Measurements from ENCODE around the gene ETNK1.
"Not testable (repeated sequence)": the region's sequence is repeated elsewhere in the genome, so short reads cannot be mapped to it uniquely, and the experiment has no call there.

Gene ETNK1

DNA sequence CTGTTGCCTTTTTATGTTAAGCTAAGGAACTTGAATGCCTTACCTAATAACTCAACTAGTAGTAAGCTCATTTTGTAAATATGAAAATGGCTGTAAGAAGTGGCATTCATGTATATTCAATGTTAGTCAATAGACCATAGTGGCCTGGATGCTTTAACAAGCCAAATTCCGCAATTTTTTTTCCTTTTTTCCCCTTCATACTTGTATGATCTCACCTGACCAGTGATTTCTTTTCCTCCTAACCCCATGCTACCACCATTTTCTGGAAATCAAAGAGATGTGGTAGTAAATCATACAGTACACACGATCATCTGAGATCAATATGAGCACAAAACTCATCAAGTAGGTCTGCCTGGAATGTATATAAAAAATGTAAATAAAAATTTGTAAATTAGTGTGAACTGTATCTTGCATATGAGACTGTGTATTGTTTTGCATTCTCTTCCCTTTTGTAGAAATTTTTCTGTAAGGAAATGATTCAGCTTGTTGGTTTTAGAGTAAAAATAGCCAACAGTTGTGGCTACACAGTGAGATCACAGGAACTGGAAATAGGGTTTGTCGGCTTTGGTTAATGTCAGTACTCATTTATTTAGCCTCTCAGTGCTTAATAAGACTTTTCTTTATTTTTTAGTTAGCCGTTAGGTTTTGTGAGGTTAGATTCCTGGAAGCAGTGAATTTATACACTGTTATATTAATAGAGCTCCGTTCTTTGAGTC lies 62.5 kb downstream of the ETNK1 start:
- DNase-seq (ENCODE audit: low read depth) = no peak

DNA sequence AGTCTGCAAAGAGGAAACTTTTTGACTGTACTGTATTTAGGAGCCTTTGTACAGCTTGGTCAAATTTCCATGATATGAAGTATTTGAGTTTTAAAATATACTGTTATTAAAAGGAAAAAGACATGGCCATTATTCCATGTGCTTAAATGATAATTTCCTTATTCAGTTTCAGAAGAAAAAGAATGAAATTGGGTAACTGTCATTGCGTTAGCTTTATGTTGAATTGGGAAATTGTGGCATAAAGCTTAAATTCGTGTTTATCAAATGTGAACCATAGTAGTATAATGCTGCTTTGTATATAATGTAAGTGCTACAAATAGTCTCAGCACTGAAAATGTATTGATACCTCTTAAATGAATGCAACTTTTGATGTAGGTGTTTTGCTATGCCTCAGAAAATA lies 64.9 kb downstream of the ETNK1 start:
- DNase-seq (ENCODE audit: low read depth) = no peak

DNA sequence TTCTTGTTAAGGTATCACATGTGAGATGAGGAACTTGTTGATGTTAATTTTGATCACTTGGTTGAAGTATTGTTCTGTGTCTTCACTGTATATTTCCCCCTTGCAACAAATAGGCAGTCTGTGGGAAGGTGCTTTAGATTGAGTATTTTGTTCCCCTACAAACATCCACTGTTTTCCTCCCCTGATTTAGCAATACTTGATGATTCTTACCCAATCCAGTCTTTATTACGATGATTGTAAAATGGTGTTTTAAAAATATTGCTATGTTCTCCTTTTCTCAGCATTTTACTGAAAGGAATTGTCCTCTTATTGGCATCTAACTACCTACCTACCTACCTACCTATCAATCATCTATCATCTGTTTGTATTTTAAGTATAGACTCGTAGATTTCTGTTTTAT lies 66.3 kb downstream of the ETNK1 start:
- DNase-seq (ENCODE audit: low read depth) = no peak

DNA sequence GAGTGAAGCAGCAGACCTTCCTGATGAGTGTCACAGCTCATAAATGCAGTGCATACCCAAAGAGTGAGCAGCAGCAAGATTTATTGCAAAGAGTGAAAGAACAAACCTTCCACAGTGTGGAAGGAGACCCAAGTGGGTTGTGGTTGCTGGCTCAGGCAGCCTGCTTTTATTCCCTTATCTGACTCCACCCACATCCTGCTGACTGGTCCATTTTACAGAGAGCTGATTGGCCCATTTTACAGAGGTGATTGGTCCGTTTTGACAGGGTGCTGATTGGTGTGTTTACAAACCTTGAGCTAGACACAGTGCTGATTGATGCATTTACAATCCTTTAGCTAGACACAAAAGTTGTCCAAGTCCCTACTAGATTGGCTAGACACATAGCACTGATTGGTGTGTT lies 67.5 kb downstream of the ETNK1 start:
- not testable (repeated sequence) for DNase-seq (ENCODE audit: low read depth)

- no peak for DNase-seq (ENCODE audit: low read depth)
Measured at GRCh38 chr12:22692964-22693555, 68.1 kb downstream of the ETNK1 start.

DNA sequence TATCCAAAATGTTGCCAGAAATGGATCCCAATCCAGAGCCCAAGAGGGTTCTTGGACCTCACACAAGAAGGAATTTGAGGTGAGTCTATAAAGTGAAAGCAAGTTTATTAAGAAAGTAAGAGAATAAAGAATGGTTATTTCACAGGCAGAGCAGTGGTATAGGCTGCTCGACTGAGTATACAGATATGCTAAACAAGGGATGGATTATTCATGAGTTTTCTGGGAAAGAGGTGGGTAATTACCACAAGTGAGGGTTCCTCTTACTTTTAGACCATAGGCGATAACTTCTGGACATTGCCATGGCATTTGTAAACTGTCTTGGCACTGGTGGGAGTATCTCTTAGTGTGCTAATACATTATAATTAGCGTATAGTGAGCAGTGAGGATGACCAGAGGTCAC lies 73.6 kb downstream of the ETNK1 start:
- DNase-seq (ENCODE audit: low read depth) = no peak

DNA sequence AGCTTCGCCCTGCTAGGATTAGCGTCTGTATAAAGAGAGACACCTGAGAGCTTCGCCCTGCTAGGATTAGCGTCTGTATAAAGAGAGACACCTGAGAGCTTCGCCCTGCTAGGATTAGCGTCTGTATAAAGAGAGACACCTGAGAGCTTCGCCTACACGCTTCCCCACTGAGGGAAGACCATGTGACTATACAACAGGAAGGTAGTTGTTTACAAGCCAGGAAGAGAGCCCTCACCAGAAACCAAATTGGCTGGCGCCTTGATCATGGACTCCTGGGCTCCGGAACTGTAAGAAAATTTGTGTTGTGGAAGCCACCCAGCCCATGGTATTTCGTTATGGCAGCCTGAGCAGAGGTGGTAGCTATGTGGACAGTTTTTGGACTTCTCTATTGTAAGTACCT lies 74.7 kb downstream of the ETNK1 start:
- DNase-seq (ENCODE audit: low read depth) = not testable (repeated sequence)

- DNase-seq (ENCODE audit: low read depth) = no peak
Measured at GRCh38 chr12:22700106-22700505, 75.1 kb downstream of the ETNK1 start.

GRCh38 chr12:22701216-22701809 lies 76.3 kb downstream of the ETNK1 start:
- not testable (repeated sequence) for DNase-seq (ENCODE audit: low read depth)

DNA sequence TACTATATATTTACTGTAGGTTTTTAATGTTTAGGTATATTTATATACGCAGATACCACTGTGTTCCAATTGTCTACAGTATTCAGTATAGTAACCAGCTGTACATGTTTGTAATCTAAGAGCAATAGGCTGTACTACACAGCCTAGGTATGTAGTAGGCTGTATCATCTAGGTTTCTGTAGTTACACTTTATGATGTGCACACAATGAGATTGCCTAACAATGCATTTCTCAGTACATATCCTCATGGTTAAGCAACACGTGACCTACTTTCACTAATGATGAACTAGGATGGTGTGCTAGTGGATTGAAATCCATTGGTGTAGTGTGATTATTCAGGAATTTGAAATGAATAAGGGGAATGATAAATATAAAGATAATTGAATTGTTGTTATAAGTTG lies 77.7 kb downstream of the ETNK1 start:
- no peak for DNase-seq (ENCODE audit: low read depth)

- DNase-seq (ENCODE audit: low read depth) = no peak
Measured at GRCh38 chr12:22709292-22709691, 84.3 kb downstream of the ETNK1 start.

DNA sequence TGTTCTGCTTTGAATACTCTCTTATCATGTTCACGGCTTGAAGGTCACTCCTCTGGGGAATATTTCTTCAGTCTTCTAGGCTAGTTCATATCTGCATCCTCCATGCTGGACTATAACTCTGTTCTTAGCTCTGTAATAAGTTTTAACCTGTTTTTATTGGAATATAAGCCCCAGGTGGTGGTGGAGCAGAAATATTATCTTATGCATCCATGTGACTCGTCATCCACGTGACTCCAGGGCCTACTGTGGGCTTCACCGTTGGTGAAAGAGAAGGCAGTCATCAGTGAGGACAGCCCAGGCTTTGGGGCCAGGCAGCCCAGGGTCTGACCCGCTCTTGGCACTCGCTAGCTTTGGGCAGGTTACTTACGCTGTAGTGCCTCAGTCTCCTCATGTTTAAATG lies 87.1 kb downstream of the ETNK1 start:
- no peak for DNase-seq (ENCODE audit: low read depth)

GRCh38 chr12:22715254-22715653 lies 90.3 kb downstream of the ETNK1 start:
- DNase-seq (ENCODE audit: low read depth) = no peak

DNA sequence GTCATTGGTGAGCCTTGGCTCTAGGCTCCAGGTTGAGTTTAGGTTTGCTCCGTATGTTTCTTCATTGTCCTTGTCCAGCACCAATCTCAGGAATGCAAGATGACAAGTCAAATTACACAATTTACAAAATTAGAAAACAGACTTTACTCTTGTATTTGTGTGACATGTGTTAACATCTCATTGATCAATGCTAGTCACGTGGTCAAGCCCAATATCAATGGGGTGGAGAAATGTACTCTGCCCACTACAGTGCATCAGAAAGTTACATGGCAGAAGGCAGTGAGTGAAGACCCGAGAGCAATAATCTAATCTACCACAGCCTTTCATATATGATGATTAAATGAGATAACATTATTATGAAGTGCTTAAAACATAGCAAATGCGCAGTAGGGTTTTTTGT lies 94.8 kb downstream of the ETNK1 start:
- DNase-seq (ENCODE audit: low read depth) = no peak

- DNase-seq (ENCODE audit: low read depth) = no peak
Measured at GRCh38 chr12:22722081-22722480, 97.1 kb downstream of the ETNK1 start.

DNA sequence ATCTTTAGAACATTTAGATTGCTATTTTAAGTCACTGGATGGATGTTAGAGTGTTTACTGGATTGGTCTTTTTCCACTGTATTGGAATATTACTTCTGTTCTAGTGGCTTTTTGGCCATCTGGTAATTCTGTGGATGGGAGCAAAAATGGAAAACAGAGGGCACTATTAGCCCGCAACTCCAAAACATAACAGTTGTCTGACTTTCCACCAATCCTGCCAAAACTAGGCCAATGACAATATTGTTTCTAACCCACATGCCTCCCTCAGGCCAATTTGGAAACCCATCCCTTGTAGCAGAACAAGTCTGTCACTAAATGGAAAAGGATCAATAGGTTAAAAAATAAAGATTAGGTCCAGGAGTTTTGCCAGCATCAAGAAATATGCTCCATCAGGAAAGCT lies 97.8 kb downstream of the ETNK1 start:
- no peak for DNase-seq (ENCODE audit: low read depth)

DNA sequence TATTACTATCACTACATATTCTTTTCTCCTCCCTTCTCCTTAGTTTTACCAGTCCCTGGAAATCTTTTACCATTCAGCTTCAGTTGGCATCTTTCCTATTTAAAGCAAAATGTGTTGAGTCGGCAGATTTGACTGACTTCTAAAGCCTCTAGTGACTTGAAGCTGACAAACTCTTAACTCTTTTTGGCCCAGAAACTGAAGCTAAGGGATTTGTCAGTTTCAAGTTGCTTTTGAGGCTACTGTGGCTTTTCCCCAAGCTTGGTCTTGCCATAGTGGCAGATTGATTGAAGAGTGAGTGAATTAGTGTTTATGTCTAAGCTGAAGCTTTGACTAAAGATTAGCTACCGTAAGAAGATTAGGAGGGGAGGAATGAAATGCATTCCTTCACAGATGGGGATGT lies 104.0 kb downstream of the ETNK1 start:
- DNase-seq (ENCODE audit: low read depth) = no peak

DNA sequence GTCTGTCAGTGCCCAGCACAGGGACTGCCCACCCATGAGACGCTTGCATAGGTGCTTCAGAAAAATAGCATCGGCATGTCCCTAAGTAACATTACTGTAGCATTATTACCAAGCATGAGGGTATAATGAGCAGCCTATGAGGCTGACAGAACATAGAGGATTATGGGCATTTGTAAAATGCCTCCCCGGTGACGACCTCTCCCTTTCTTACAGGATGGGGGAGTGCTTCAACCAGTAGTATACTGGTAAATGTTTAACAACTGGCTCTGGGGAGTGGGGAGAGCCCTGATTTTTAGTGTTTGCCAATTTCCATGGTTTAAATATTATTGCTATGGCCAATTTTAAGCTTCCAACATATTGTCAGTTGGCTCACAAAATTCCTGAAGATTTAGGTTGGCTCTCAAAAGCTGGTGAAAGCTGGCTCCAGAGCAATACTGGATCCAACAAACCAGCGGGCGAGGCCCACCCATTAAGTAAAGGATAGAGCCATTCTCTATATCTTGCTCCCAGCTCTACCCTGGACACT lies 104.5 kb downstream of the ETNK1 start:
- no peak for DNase-seq (ENCODE audit: low read depth)

DNA sequence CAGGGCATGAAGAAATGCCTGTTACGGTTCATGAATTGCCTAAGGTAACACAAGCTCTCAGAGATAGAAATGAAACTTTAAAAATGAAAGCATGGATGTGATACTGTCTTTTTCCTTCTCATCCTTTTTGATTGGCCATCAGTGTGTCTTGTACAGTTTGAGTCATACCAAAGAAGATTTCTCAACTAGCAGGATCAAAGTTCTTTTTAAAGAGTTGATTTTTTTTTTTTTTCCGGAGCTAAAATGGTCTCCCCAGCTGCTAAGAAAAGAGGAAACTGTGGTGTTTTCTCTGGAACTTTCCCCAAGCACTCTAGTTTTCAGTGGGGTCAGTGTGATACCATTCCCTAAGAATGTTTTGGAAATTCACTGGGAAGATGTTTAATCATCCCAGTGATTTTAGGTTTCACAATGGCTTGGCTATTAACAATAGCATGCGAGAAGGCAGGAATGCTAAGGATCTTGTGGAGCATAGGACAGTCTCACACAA lies 105.0 kb downstream of the ETNK1 start:
- no peak for DNase-seq (ENCODE audit: low read depth)

DNA sequence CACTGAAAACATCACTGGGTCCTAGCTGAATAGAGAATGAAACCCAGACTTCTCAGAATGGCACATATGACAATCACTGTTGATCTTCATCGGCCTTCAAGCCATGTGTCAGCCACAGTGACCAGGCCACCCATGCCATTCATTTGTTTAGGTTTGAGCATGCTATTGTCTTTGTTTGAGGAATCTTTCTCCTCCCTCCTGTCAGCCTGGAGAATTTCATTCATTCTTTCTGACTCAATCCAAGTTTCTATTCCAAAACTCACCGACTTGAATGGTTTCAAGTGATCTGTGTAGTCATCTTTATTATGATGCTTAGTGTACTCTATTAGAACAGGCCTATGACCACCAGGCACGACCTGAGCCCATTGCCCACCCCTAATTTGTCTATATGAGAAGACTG lies 106.3 kb downstream of the ETNK1 start:
- DNase-seq (ENCODE audit: low read depth) = no peak

- DNase-seq (ENCODE audit: low read depth) = no peak
Measured at GRCh38 chr12:22733756-22734155, 108.8 kb downstream of the ETNK1 start.

DNA sequence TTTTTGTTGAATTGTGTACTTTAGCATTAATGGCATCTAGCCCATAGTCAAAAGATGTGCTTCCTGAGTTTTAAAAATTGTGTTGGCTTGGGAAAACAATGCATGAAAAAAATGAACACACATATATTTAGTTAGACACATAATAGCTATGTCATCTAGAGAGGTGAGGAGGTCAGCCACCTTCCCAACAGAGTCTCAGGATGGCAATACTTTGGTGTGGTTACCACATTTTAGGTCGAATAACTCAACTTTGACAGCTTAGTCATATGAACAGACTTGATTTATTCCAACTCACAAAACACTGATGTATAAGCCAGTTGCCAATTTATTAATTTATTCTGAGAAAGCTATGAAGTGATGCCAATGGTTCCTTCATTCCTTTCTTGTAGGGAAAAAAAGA lies 114.0 kb downstream of the ETNK1 start:
- DNase-seq (ENCODE audit: low read depth) = no peak
